ENCODE data around the gene SLC25A36. TPM values are rescaled to one million over a fixed set of nuclear protein-coding genes. Genes with fewer than 3 reads are reported as not detected.
"Not testable (repeated sequence)": the region's sequence is repeated elsewhere in the genome, so short reads cannot be mapped to it uniquely, and the experiment has no call there.

Gene SLC25A36
- total and polyA plus RNA-seq, 10 donors: 19.1 to 82.5 (median 54.3) TPM

- intact Hi-C loops (cut with DNase I; ENCODE audit: low total_unique reads): no loop called here
- H3K4me1 ChIP-seq: no peaks in the 10 kb centered on the region
- no peak overlapping the region for H3K27ac ChIP-seq
- WGBS, 5 donors: 80 to 82% (median 81%) methylated on average over 7 of the region's 7 CpGs
- TF ChIP-seq CTCF (IDR thresholded peaks at IDR 0.05 in 8 of 11, conservative IDR thresholded peaks at IDR 0.05 in 3 of 11) (no peak), POLR2AphosphoS5 (IDR thresholded peaks at IDR 0.05) (no peak), POLR2A (IDR thresholded peaks at IDR 0.05) (no peak)
- H3K36me3 ChIP-seq: no peaks in the 10 kb centered on the region
- peaks cover 0 to 38% (median 0%) of the 10 kb centered on the region in 7 donors for H3K27me3 ChIP-seq (replicated peaks in 1 of 7)
- H3K9me3 ChIP-seq: peaks cover 0 to 11% (median 0%) of the 10 kb centered on the region in 8 donors
- no peak for DNase-seq
- no peak overlapping the region for H3K4me3 ChIP-seq
Observed at GRCh38 chr3:140933109-140933508, 8.5 kb upstream of the SLC25A36 start.

GRCh38 chr3:140933552-140933951 is 8.1 kb upstream of the SLC25A36 start:
- Histone ChIP-seq H3K9me3 (peaks cover 0 to 12% (median 0%) of the 10 kb centered on the region in 8 donors), H3K4me3 (no peak overlapping the region), H3K36me3 (no peaks in the 10 kb centered on the region), H3K4me1 (no peaks in the 10 kb centered on the region), H3K27ac (no peak overlapping the region), H3K27me3 (replicated peaks in 1 of 7) (peaks cover 0 to 38% (median 0%) of the 10 kb centered on the region in 7 donors)
- intact Hi-C loops (cut with DNase I; ENCODE audit: low total_unique reads): no loop called here
- TF ChIP-seq POLR2AphosphoS5 (IDR thresholded peaks at IDR 0.05) (no peak), CTCF (IDR thresholded peaks at IDR 0.05 in 8 of 11, conservative IDR thresholded peaks at IDR 0.05 in 3 of 11) (no peak), POLR2A (IDR thresholded peaks at IDR 0.05) (no peak)
- WGBS, 5 donors: 85 to 94% (median 91%) methylated on average over 4 to 8 of the region's 8 CpGs
- no peak for DNase-seq

- H3K27ac ChIP-seq; DNase-seq; H3K36me3 ChIP-seq; intact Hi-C loops (cut with DNase I; ENCODE audit: low total_unique reads); H3K4me3 ChIP-seq; H3K27me3 ChIP-seq (replicated peaks in 1 of 7): not testable (repeated sequence)
- H3K9me3 ChIP-seq: peaks cover 0 to 12% (median 0%) of the 10 kb centered on the region in 8 donors
- WGBS, 5 donors: 85 to 95% (median 93%) methylated on average over 4 of the region's 4 CpGs
- peaks cover 14 to 24% (median 16%) of the 10 kb centered on the region in 6 donors for H3K4me1 ChIP-seq
Observed at GRCh38 chr3:140939305-140939704, 2.3 kb upstream of the SLC25A36 start.

GRCh38 chr3:140941090-140941433 is 574 bp upstream of the SLC25A36 start:
- 48 to 54% (median 50%) methylated on average over 5 of the region's 5 CpGs for WGBS, 5 donors
- H3K27ac ChIP-seq: peak overlapping the region; percentile 89 to 97 (median 93)
- TF ChIP-seq POLR2A (IDR thresholded peaks at IDR 0.05): no peak
- no peak for TF ChIP-seq CTCF (IDR thresholded peaks at IDR 0.05 in 8 of 11, conservative IDR thresholded peaks at IDR 0.05 in 3 of 11)
- no peak for TF ChIP-seq POLR2AphosphoS5 (IDR thresholded peaks at IDR 0.05)

More at GRCh38 chr3:140941090-140941433, 574 bp upstream of the SLC25A36 start:
- H3K27me3 ChIP-seq (replicated peaks in 1 of 7): no peaks in the 10 kb centered on the region
- peaks cover 14 to 41% (median 30%) of the 10 kb centered on the region in 6 donors for H3K4me1 ChIP-seq
- H3K36me3 ChIP-seq: no peaks in the 10 kb centered on the region
- H3K9me3 ChIP-seq: peaks cover 0 to 8% (median 0%) of the 10 kb centered on the region in 8 donors
- peak overlapping the region; percentile 64 to 89 (median 84) for H3K4me3 ChIP-seq
- intact Hi-C loops (cut with DNase I; ENCODE audit: low total_unique reads): no loop called here
- DNase-seq: no peak

All from spleen (tissue), 11 donors.